ENCODE measurements around the gene LTB4R2. TPM values are rescaled to one million over a fixed set of nuclear protein-coding genes. Genes with fewer than 3 reads are reported as not detected.

LTB4R2 gene
- total and polyA plus RNA-seq, 2 donors (not counting 1 experiment from before 2014, with no cell fraction given), result 0.23 to 1.8 TPM

DNA sequence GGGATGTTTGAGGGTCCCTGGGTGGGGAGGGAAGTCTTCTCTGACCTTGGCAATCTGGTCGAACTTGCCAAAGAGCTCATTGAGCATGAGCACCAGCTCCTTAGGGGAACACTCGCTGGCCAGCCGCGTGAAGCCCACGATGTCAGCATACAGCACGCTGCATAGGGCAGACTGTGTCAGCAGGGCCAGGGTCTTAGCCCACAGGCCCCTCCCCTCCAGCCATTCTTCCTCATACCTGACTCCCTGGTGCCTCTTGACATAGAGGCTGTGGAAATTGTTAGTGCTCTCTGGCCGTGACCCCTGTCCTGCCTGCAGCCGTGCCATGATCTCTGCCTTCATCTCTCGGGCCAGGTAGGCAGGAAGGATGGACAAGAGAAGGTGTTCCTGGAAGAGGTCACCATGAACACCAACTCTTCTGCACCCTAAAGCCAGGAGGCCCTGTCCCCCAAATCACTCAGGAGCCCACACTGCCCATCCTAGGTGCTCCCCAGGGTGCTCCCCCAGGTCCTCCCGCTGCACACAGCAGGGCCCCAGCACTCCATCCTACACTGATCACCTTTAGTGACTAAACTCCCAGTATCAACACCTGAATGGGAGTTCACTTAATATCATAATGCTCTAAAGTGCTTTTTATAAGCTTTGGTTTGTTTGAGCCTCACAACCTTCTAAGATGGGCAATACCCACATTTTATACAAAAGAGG lies 21.2 kb downstream of the LTB4R2 start:
- Histone ChIP-seq H3K9me3 (ENCODE audit: control insufficient read depth, insufficient read depth, low read depth, low read length) (no peaks in the 10 kb centered on the region), H3K36me3 (ENCODE audit: control insufficient read depth, insufficient read depth, low read length) (no peaks in the 10 kb centered on the region), H3K27ac (ENCODE audit: insufficient read depth, low read length) (no peak overlapping the region), H4K20me1 (ENCODE audit: control insufficient read depth, extremely low read depth, insufficient read depth, low read length) (no peaks in the 10 kb centered on the region), H3K79me2 (ENCODE audit: control insufficient read depth, insufficient read depth, low read length) (no peaks in the 10 kb centered on the region), H3K4me1 (ENCODE audit: control insufficient read depth, extremely low read depth, insufficient read depth, low read length) (peaks cover 2% of the 10 kb centered on the region), H3K4me2 (ENCODE audit: extremely low read depth, insufficient read depth, low read length) (no peak overlapping the region), H3K4me3 (replicated peaks in 1 of 4; ENCODE audit: control extremely low read depth in 1 of 4, insufficient read depth in 1 of 4, low read depth in 3 of 4, low read length in 4 of 4) (no peak overlapping the region), H2AFZ (ENCODE audit: low read length) (no peak overlapping the region), H3K9ac (ENCODE audit: insufficient read depth, low read length) (no peak overlapping the region), H3K27me3 (ENCODE audit: control insufficient read depth, insufficient read depth, low read length) (peaks cover 21% of the 10 kb centered on the region)
- no peak for DNase-seq (ENCODE audit: low read depth in 2 of 2)
- TF ChIP-seq, protein P1, sequence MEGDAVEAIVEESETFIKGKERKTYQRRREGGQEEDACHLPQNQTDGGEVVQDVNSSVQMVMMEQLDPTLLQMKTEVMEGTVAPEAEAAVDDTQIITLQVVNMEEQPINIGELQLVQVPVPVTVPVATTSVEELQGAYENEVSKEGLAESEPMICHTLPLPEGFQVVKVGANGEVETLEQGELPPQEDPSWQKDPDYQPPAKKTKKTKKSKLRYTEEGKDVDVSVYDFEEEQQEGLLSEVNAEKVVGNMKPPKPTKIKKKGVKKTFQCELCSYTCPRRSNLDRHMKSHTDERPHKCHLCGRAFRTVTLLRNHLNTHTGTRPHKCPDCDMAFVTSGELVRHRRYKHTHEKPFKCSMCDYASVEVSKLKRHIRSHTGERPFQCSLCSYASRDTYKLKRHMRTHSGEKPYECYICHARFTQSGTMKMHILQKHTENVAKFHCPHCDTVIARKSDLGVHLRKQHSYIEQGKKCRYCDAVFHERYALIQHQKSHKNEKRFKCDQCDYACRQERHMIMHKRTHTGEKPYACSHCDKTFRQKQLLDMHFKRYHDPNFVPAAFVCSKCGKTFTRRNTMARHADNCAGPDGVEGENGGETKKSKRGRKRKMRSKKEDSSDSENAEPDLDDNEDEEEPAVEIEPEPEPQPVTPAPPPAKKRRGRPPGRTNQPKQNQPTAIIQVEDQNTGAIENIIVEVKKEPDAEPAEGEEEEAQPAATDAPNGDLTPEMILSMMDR (conservative IDR thresholded peaks at IDR 0.05 in 1 of 2, IDR thresholded peaks at IDR 0.05 in 1 of 2; ENCODE audit: low read depth in 1 of 2, low read length in 2 of 2), result no peak
- no peak for TF ChIP-seq EZH2 (IDR thresholded peaks at IDR 0.05; ENCODE audit: low read length, missing control alignments)

DNA sequence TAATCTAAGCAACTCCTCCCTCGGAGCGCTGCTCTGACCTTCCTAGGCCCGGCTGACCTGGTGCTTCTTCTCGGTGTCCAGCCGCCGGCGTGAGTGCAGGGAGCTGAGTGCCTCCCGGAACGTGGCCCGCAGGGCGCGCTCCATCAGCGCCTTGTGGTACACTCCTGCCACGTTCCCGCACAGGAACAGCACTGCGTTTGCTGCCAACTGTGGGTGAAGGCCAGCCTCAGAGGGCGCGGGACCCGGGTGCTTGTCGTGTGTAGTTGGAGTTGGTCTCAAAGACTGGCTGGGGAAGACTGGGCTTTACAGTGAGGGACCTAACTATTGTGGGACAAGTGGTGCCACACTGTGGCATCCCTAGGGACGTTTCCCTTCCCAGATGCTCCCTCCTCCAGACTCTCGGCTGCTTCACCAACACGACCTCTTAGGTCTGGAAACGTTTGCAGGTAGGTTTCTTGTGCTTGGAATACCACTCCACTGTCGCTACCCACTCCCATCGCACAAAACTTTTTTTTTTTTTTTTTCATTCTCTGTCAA lies 21.9 kb downstream of the LTB4R2 start:
- no peak for TF ChIP-seq EZH2 (IDR thresholded peaks at IDR 0.05; ENCODE audit: low read length, missing control alignments)
- TF ChIP-seq, protein P1 (conservative IDR thresholded peaks at IDR 0.05 in 1 of 2, IDR thresholded peaks at IDR 0.05 in 1 of 2; ENCODE audit: low read depth in 1 of 2, low read length in 2 of 2), result no peak
- peaks cover 2% of the 10 kb centered on the region for H3K4me1 ChIP-seq (ENCODE audit: control insufficient read depth, extremely low read depth, insufficient read depth, low read length)
- no peak overlapping the region for H3K27ac ChIP-seq (ENCODE audit: insufficient read depth, low read length)
- H3K27me3 ChIP-seq (ENCODE audit: control insufficient read depth, insufficient read depth, low read length), result peaks cover 24% of the 10 kb centered on the region
- no peaks in the 10 kb centered on the region for H4K20me1 ChIP-seq (ENCODE audit: control insufficient read depth, extremely low read depth, insufficient read depth, low read length)
- H3K9me3 ChIP-seq (ENCODE audit: control insufficient read depth, insufficient read depth, low read depth, low read length), result no peaks in the 10 kb centered on the region
- H3K4me2 ChIP-seq (ENCODE audit: extremely low read depth, insufficient read depth, low read length), result no peak overlapping the region
- no peak overlapping the region for H3K9ac ChIP-seq (ENCODE audit: insufficient read depth, low read length)
- H3K36me3 ChIP-seq (ENCODE audit: control insufficient read depth, insufficient read depth, low read length), result no peaks in the 10 kb centered on the region
- H3K4me3 ChIP-seq (replicated peaks in 1 of 4; ENCODE audit: control extremely low read depth in 1 of 4, insufficient read depth in 1 of 4, low read depth in 3 of 4, low read length in 4 of 4), result no peak overlapping the region
- H2AFZ ChIP-seq (ENCODE audit: low read length), result no peak overlapping the region
- no peak for DNase-seq (ENCODE audit: low read depth in 2 of 2)
- no peaks in the 10 kb centered on the region for H3K79me2 ChIP-seq (ENCODE audit: control insufficient read depth, insufficient read depth, low read length)

DNA sequence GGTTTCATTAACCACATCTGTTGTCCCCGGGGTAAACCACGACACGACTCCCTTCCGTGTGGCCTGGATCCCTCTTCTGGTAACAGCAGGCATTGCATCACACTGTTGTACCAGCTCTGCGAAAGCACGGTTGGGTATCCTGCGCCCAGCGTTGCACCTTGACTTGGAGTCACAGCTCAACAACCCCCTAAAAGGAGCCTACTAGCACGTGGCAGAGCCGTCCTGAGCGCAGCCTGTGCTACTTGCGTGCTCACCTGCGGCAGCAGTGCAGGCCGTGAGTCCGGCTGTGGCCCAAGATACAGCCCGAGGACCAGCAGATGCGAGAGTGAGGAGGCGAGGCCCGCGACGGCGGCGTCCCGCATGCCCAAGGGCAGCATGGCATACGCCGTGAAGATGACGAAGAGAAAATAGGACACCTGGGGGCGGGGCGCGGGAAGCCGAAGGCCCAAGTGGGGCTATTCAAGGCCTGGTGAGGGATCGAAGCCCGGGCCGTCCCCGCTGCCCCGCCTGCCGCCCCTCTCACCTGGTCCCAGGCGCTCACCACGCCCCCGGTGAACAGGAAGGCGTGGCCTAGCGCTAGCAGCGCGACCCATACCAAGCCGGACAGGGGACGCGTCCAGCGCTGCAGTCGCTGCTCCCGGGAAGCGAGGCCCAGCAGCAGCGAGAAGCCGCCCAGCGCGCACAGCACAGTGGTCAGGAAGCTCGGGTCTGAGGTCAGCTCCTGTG lies 22.5 kb downstream of the LTB4R2 start:
- Histone ChIP-seq H3K4me3 (replicated peaks in 1 of 4; ENCODE audit: control extremely low read depth in 1 of 4, insufficient read depth in 1 of 4, low read depth in 3 of 4, low read length in 4 of 4) (no peak overlapping the region), H2AFZ (ENCODE audit: low read length) (no peak overlapping the region), H3K4me2 (ENCODE audit: extremely low read depth, insufficient read depth, low read length) (peak overlapping the region; percentile 72), H3K9ac (ENCODE audit: insufficient read depth, low read length) (no peak overlapping the region), H3K36me3 (ENCODE audit: control insufficient read depth, insufficient read depth, low read length) (no peaks in the 10 kb centered on the region), H3K27ac (ENCODE audit: insufficient read depth, low read length) (no peak overlapping the region), H3K9me3 (ENCODE audit: control insufficient read depth, insufficient read depth, low read depth, low read length) (no peaks in the 10 kb centered on the region), H3K79me2 (ENCODE audit: control insufficient read depth, insufficient read depth, low read length) (no peaks in the 10 kb centered on the region), H4K20me1 (ENCODE audit: control insufficient read depth, extremely low read depth, insufficient read depth, low read length) (no peaks in the 10 kb centered on the region), H3K27me3 (ENCODE audit: control insufficient read depth, insufficient read depth, low read length) (peaks cover 27% of the 10 kb centered on the region), H3K4me1 (ENCODE audit: control insufficient read depth, extremely low read depth, insufficient read depth, low read length) (peaks cover 2% of the 10 kb centered on the region)
- TF ChIP-seq EZH2 (IDR thresholded peaks at IDR 0.05; ENCODE audit: low read length, missing control alignments), result no peak
- TF ChIP-seq, protein P1 (conservative IDR thresholded peaks at IDR 0.05 in 1 of 2, IDR thresholded peaks at IDR 0.05 in 1 of 2; ENCODE audit: low read depth in 1 of 2, low read length in 2 of 2), result peak; percentile 82
- peak; percentile 41 to 54 for DNase-seq (ENCODE audit: low read depth in 2 of 2)
